WTC11 (cell line): ENCODE measurements around the gene NELFA.

ENCODE experiments used
- SOX15 ChIP-seq: fragments of 250-450 bp; sonication (Bioruptor Pico); IDR thresholded peaks from 2 replicates; pipeline ENCODE4 v1.9.0; 2021; ENCODE audit warnings: mild to moderate bottlenecking
- ZNF317 ChIP-seq: sonication (generic); formaldehyde crosslinking; IDR thresholded peaks from 2 replicates; pipeline ENCODE4 v1.8.1; 2023; ENCODE audit warnings: low read depth, mild to moderate bottlenecking, moderate library complexity, missing genetic modification reagents, borderline replicate concordance
- TF ChIP-seq, protein P1 (sequence below): fragments of 200-600 bp; IDR thresholded peaks from 2 replicates; pipeline ENCODE4 v1.8.0; 2022; ENCODE audit warnings: antibody characterized with exemption

- TF ChIP-seq ZNF317 (CRISPR knock-in tag) (no peak), SOX15 (no peak)
- TF ChIP-seq, protein P1, sequence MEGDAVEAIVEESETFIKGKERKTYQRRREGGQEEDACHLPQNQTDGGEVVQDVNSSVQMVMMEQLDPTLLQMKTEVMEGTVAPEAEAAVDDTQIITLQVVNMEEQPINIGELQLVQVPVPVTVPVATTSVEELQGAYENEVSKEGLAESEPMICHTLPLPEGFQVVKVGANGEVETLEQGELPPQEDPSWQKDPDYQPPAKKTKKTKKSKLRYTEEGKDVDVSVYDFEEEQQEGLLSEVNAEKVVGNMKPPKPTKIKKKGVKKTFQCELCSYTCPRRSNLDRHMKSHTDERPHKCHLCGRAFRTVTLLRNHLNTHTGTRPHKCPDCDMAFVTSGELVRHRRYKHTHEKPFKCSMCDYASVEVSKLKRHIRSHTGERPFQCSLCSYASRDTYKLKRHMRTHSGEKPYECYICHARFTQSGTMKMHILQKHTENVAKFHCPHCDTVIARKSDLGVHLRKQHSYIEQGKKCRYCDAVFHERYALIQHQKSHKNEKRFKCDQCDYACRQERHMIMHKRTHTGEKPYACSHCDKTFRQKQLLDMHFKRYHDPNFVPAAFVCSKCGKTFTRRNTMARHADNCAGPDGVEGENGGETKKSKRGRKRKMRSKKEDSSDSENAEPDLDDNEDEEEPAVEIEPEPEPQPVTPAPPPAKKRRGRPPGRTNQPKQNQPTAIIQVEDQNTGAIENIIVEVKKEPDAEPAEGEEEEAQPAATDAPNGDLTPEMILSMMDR, result no peak
Observed at GRCh38 chr4:1981251-1982058, 27.3 kb downstream of the NELFA start.
